Activated T-helper 1 cell treated with anti-CD3 and anti-CD28 coated beads, Interleukin-12 subunit alpha, Interleukin-12 subunit beta, Interleukin-2, Interleukin-4 antibody, amounts not matched to agents 30 ng/mL and 10 ng/mL and 1 ng/mL, durations not matched to agents 14 hours and 24 hours and 36 hours (primary cell): ENCODE measurements around the gene OR5AU1. TPM values are rescaled to one million over a fixed set of nuclear protein-coding genes. Genes with fewer than 3 reads are reported as not detected.

ENCODE experiments used
- DNase-seq: peaks from one replicate; pipeline ENCODE4 v3.0.0; 2021; ENCODE audit warnings: low spot score
- H3K27ac Mint-ChIP-seq: one replicate; pipeline ENCODE4 v1.8.0; 2021; ENCODE audit warnings: mild to moderate bottlenecking, mixed read lengths
- H3K27me3 Mint-ChIP-seq: one replicate; pipeline ENCODE4 v1.8.0; 2022; ENCODE audit warnings: mild to moderate bottlenecking, moderate library complexity, mixed read lengths; ENCODE audit not compliant: insufficient read depth
- H3K36me3 Mint-ChIP-seq: one replicate; pipeline ENCODE4 v1.8.0; 2021; ENCODE audit warnings: low read depth, mixed read lengths
- H3K4me1 Mint-ChIP-seq: one replicate; pipeline ENCODE4 v1.8.0; 2021; ENCODE audit warnings: low read depth, mixed read lengths
- H3K4me3 Mint-ChIP-seq: one replicate; pipeline ENCODE4 v1.8.0; 2021; ENCODE audit warnings: mild to moderate bottlenecking, moderate library complexity, mixed read lengths
- H3K9me3 Mint-ChIP-seq: one replicate; pipeline ENCODE4 v1.8.0; 2021; ENCODE audit warnings: mixed read lengths
- intact Hi-C: fragments of 100-400 bp; cut with micrococcal nuclease; formaldehyde crosslinking; loops from one replicate; pipeline ENCODE4 v1.15.1; 2024
- total RNA-seq: library from RNA; stranded (reverse); gene quantifications from 2 replicates; pipeline ENCODE4 v1.2.3, GENCODE V29; 2022

Gene OR5AU1
- total RNA-seq, 1 donor from 2014 or later: not detected

DNA sequence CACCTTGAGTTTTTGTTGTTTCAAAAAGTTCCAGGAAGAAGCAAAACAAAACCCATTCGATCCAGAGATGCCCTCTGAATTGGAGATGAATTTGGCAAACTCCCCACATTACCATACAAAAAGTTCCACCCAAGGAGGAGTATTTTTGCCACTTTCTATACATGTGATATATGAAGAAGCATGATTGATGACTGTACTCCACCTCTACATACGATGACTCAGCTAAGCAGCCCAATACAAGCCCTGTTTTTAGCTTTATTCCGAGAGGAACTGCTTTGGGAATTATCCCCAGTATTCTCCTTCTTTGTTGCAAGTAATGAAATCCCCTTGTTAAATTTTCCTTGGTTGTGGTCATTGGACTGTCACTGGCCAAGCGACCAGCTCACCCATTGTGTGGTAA, 43.6 kb downstream of the OR5AU1 start:
- no peak overlapping the region for H3K4me3 Mint-ChIP-seq
- H3K4me1 Mint-ChIP-seq: no peaks in the 10 kb centered on the region
- H3K9me3 Mint-ChIP-seq: no peaks in the 10 kb centered on the region
- DNase-seq: no peak
- H3K27me3 Mint-ChIP-seq: peaks cover 5% of the 10 kb centered on the region
- intact Hi-C loops: no loop called here
- no peak overlapping the region for H3K27ac Mint-ChIP-seq
- no peaks in the 10 kb centered on the region for H3K36me3 Mint-ChIP-seq

DNA sequence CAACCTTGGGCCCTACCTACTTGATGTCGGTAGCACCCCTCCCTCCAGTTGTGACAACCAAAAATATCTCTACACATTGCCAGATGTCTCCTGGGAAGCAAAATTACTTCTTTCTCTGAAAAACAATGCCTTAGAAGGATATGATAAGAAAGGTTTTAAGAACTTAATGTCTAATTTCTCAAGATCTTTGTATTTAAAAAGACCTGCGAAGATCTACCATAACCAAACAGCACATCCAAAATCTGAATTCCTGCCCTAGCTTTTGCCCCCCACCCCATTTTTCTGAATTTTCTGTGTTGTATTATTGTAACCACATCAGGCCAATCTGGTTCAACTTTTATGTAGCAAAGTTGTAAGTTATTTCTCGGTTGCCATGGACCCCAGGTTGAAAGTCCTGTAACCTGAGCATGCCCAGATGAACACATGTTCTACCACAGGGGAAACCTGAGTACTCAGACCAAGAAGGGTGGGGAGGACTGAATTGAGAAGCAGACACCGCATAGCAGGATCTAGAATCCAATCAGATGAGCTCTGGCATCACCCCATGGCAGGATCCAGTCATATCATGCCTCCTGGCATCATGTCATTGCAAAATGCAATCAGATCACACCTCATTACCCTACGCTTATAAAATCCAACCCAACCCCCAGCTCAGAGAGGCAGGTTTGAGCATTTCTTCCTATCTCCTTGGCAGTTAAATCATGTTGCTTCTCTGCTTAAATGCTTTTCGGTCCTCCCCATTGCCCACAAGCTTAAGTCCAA, 46.3 kb downstream of the OR5AU1 start:
- Mint-ChIP-seq H3K9me3 (no peaks in the 10 kb centered on the region), H3K4me3 (no peak overlapping the region), H3K27ac (peak overlapping the region; percentile 42), H3K4me1 (peaks cover 10% of the 10 kb centered on the region), H3K27me3 (peaks cover 2% of the 10 kb centered on the region), H3K36me3 (no peaks in the 10 kb centered on the region)
- DNase-seq: no peak
- intact Hi-C loops: loop anchor here (10.0 kb wide), 1 partner anchor 445 kb away; no protein-coding TSS in a partner anchor

GRCh38 chr14:21108791-21109190, 47.1 kb downstream of the OR5AU1 start:
- Mint-ChIP-seq H3K4me1 (peaks cover 14% of the 10 kb centered on the region), H3K36me3 (no peaks in the 10 kb centered on the region), H3K4me3 (no peak overlapping the region), H3K27me3 (peaks cover 2% of the 10 kb centered on the region), H3K9me3 (no peaks in the 10 kb centered on the region), H3K27ac (no peak overlapping the region)
- no peak for DNase-seq
- intact Hi-C loops: loop anchor here (10.0 kb wide), 1 partner anchor 446 kb away; no protein-coding TSS in a partner anchor

GRCh38 chr14:21107283-21107800, 48.5 kb downstream of the OR5AU1 start:
- Mint-ChIP-seq H3K4me3 (no peak overlapping the region), H3K4me1 (peaks cover 27% of the 10 kb centered on the region), H3K9me3 (no peaks in the 10 kb centered on the region), H3K36me3 (peaks cover 1% of the 10 kb centered on the region), H3K27ac (no peak overlapping the region), H3K27me3 (peaks cover 2% of the 10 kb centered on the region)
- intact Hi-C loops: loop anchor here (1.0 to 10.0 kb wide), 3 partner anchors 39 to 447 kb away; no protein-coding TSS in a partner anchor
- DNase-seq: no peak

DNA sequence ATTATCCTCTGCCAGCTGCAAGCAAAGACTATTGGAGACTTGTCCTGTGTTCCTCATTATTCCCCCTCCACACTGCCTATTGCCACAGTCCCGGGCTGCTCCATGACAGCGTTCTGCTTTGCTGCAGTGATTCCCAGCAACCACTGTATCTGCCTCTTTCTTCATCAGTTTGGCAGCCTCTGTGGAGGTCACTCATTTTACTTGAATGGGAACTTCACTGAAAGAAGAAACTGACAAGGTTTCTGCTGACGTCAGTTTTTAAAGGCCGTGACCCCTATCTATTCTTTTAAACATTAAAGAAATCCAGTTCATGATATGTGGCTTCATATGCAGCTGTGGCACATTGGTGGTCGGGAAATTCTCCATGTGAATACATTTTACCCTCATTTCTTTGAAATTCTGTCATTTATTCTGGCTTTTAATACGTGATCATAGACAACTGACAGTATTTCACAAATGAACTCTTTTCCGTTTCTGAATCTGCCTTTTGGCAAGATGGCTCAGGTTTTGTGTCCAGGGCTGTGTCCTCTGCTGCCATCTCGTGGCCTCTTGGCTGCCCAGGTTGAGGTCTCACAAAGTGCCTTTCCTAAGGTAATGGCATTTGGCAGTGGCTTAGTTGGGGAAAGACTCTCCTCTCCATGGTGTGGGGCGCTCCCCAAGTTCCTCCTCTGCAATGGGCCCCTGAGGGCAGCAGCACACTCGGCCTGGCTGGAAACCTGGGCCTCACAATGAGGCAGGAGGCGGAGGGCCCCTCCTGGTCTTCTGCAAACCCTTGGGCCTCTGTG, 49.2 kb downstream of the OR5AU1 start:
- H3K27ac Mint-ChIP-seq: no peak overlapping the region
- peaks cover 1% of the 10 kb centered on the region for H3K36me3 Mint-ChIP-seq
- H3K4me1 Mint-ChIP-seq: peaks cover 34% of the 10 kb centered on the region
- H3K4me3 Mint-ChIP-seq: no peak overlapping the region
- intact Hi-C loops: loop anchor here (1.0 to 10.0 kb wide), 3 partner anchors 38 to 448 kb away; no protein-coding TSS in a partner anchor
- H3K27me3 Mint-ChIP-seq: peaks cover 2% of the 10 kb centered on the region
- peak; percentile 68 for DNase-seq
- H3K9me3 Mint-ChIP-seq: no peaks in the 10 kb centered on the region

DNA sequence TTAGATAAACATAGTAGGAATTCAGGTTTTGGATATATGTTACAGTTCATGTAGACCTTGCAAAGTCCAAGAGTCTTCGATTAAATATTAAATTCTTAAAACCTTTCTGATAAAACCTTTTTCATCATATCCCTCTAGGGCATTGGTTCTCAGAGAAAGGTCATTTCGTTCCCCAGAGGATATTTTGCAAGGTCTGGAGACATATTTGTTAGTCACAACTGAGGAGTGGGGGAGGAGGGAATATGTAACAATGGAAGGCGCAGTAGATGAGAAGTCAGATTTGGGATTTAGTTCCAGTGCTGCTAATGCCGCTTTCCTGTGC, 49.7 kb downstream of the OR5AU1 start:
- Mint-ChIP-seq H3K9me3 (no peaks in the 10 kb centered on the region), H3K27ac (no peak overlapping the region), H3K4me1 (peaks cover 39% of the 10 kb centered on the region), H3K4me3 (no peak overlapping the region), H3K36me3 (peaks cover 1% of the 10 kb centered on the region), H3K27me3 (peaks cover 2% of the 10 kb centered on the region)
- DNase-seq: no peak
- intact Hi-C loops: loop anchor here (10.0 kb wide), 1 partner anchor 449 kb away; no protein-coding TSS in a partner anchor

GRCh38 chr14:21105095-21105494, 50.8 kb downstream of the OR5AU1 start:
- Mint-ChIP-seq H3K27ac (no peak overlapping the region), H3K4me3 (peak overlapping the region; percentile 93), H3K36me3 (peaks cover 1% of the 10 kb centered on the region), H3K4me1 (peaks cover 46% of the 10 kb centered on the region), H3K9me3 (no peaks in the 10 kb centered on the region), H3K27me3 (peaks cover 2% of the 10 kb centered on the region)
- DNase-seq: no peak
- intact Hi-C loops: loop anchor here (10.0 kb wide), 1 partner anchor 450 kb away; no protein-coding TSS in a partner anchor

Other genes with a start within 250 kb of the OR5AU1 start
- not detected in 2 replicates for gene RNASE2, start 200.6 kb downstream of the OR5AU1 start, total RNA-seq
- gene METTL17, start 166.1 kb downstream of the OR5AU1 start, total RNA-seq: 96.1 and 100 TPM in 2 replicates
- gene SLC39A2, start 156.8 kb downstream of the OR5AU1 start, total RNA-seq: 0.24 and 0.36 TPM in 2 replicates
- 1.5 and 1.6 TPM in 2 replicates for gene NDRG2, start 131.0 kb downstream of the OR5AU1 start, total RNA-seq
- gene TPPP2, start 125.8 kb downstream of the OR5AU1 start, total RNA-seq: not detected in 2 replicates
- not detected in 2 replicates for gene RNASE13, start 121.3 kb downstream of the OR5AU1 start, total RNA-seq
- not detected in 2 replicates for gene RNASE7, start 113.7 kb downstream of the OR5AU1 start, total RNA-seq
- gene RNASE8, start 98.2 kb downstream of the OR5AU1 start, total RNA-seq: not detected in 2 replicates
- not detected in 2 replicates for gene ARHGEF40, start 85.8 kb downstream of the OR5AU1 start, total RNA-seq
- 8.2 and 8.3 TPM in 2 replicates for gene ZNF219, start 57.4 kb downstream of the OR5AU1 start, total RNA-seq
- gene TMEM253, start 55.0 kb downstream of the OR5AU1 start, total RNA-seq: not detected in 2 replicates
- 958 and 976 TPM in 2 replicates for gene HNRNPC, start 113.4 kb upstream of the OR5AU1 start, total RNA-seq
- not detected in 2 replicates for gene RPGRIP1, start 124.0 kb upstream of the OR5AU1 start, total RNA-seq
- gene SUPT16H, start 228.0 kb upstream of the OR5AU1 start, total RNA-seq: 162 and 166 TPM in 2 replicates